Fibroblast of lung (primary cell): ENCODE results near the gene PWWP2B. TPM values are rescaled to one million over a fixed set of nuclear protein-coding genes. Genes with fewer than 3 reads are reported as not detected.

Experiments used
- DNase-seq, 2 donors: peaks; one replicate each; pipeline versions ENCODE4 v3.0.0 to v3.0.0-alpha.2; 2010; ENCODE audit warnings: low read depth in 2 of 2
- H2AFZ ChIP-seq: 2 replicates; pipeline ENCODE4 v1.5.1; 2012; ENCODE audit warnings: low read length, control low read depth, inconsistent platforms
- H3K27ac ChIP-seq: 2 replicates; pipeline ENCODE4 v1.5.1; 2011; ENCODE audit warnings: low read length, control low read depth; ENCODE audit not compliant: insufficient read depth
- H3K27me3 ChIP-seq: 2 replicates; pipeline ENCODE4 v1.5.1; 2011; ENCODE audit warnings: mild to moderate bottlenecking, low read length; ENCODE audit not compliant: control insufficient read depth, insufficient read depth
- H3K36me3 ChIP-seq: 2 replicates; pipeline ENCODE4 v1.5.1; 2011; ENCODE audit warnings: low read length; ENCODE audit not compliant: control insufficient read depth, insufficient read depth
- H3K4me1 ChIP-seq: 2 replicates; pipeline ENCODE4 v1.5.1; 2011; ENCODE audit warnings: low read length; ENCODE audit not compliant: control insufficient read depth, insufficient read depth; ENCODE audit errors: extremely low read depth
- H3K4me2 ChIP-seq: 2 replicates; pipeline ENCODE4 v1.5.1; 2011; ENCODE audit warnings: low read length, control low read depth; ENCODE audit not compliant: insufficient read depth; ENCODE audit errors: extremely low read depth
- H3K4me3 ChIP-seq, 4 experiments: fragments of 200-600 bp in 1 of 4; sonication (generic) in 1 of 4; replicated peaks in 1 of 4; 2 replicates each; pipeline ENCODE4 v1.5.1; 2011 to 2016; ENCODE audit warnings: low read length in 4 of 4, low read depth in 3 of 4, mild to moderate bottlenecking in 3 of 4, control low read depth in 2 of 4, inconsistent platforms in 1 of 4, mixed read lengths in 1 of 4; ENCODE audit not compliant: insufficient read depth in 1 of 4; ENCODE audit errors: control extremely low read depth in 1 of 4
- H3K79me2 ChIP-seq: 2 replicates; pipeline ENCODE4 v1.5.1; 2012; ENCODE audit warnings: mild to moderate bottlenecking, low read length, inconsistent platforms; ENCODE audit not compliant: control insufficient read depth, insufficient read depth
- H3K9ac ChIP-seq: 2 replicates; pipeline ENCODE4 v1.5.1; 2011; ENCODE audit warnings: mild to moderate bottlenecking, low read length, control low read depth; ENCODE audit not compliant: insufficient read depth
- H3K9me3 ChIP-seq: 2 replicates; pipeline ENCODE4 v1.5.1; 2012; ENCODE audit warnings: low read depth, low read length; ENCODE audit not compliant: control insufficient read depth, insufficient read depth
- H4K20me1 ChIP-seq: 2 replicates; pipeline ENCODE4 v1.5.1; 2011; ENCODE audit warnings: low read length; ENCODE audit not compliant: control insufficient read depth, insufficient read depth; ENCODE audit errors: extremely low read depth
- CTCF ChIP-seq, 2 donors: IDR thresholded peaks in 1 of 2; conservative IDR thresholded peaks in 1 of 2; 1 replicate in 1 of 2; 2 replicates in 1 of 2; pipeline ENCODE4 v1.5.1; 2011 to 2012; ENCODE audit warnings: low read length in 2 of 2, control low read depth in 1 of 2, inconsistent platforms in 1 of 2, low read depth in 1 of 2, mild to moderate bottlenecking in 1 of 2
- EZH2 ChIP-seq: IDR thresholded peaks from 2 replicates; pipeline ENCODE4 v1.5.1; 2012; ENCODE audit warnings: low read length, control low read depth, mild to moderate bottlenecking; ENCODE audit errors: missing control alignments
- polyA plus RNA-seq, 2 donors: library from polyadenylated mRNA; depleted of rRNA in 1 of 2; stranded (reverse) in 1 of 2; unstranded in 1 of 2; fragments of >200 nt; gene quantifications; 2 replicates each; pipeline ENCODE4 v1.2.1, GENCODE V29; 2011 to 2012; ENCODE audit warnings: missing spikeins in 1 of 2
- total RNA-seq: library from RNA; depleted of rRNA; stranded (reverse); fragments of >200 nt; gene quantifications from 2 replicates; pipeline ENCODE4 v1.2.1, GENCODE V29; 2014

PWWP2B gene
- total and polyA plus RNA-seq, 2 donors (not counting 1 experiment from before 2014, with no cell fraction given) = 1.5 to 15.9 TPM

- H3K27ac ChIP-seq = no peak overlapping the region
Measured at GRCh38 chr10:132392811-132393694, 3.9 kb upstream of the PWWP2B start.

GRCh38 chr10:132393695-132394181 lies 3.3 kb upstream of the PWWP2B start:
- TF ChIP-seq CTCF (conservative IDR thresholded peaks at IDR 0.05 in 1 of 2, IDR thresholded peaks at IDR 0.05 in 1 of 2; ENCODE audit: low read depth in 1 of 2, low read length in 2 of 2) (no peak), EZH2 (no peak)
- Histone ChIP-seq H3K4me2 (no peak overlapping the region), H3K36me3 (no peaks in the 10 kb centered on the region), H3K9ac (no peak overlapping the region), H2AFZ (no peak overlapping the region), H3K4me3 (no peak overlapping the region), H3K27ac (no peak overlapping the region), H3K79me2 (no peaks in the 10 kb centered on the region), H4K20me1 (no peaks in the 10 kb centered on the region), H3K27me3 (no peaks in the 10 kb centered on the region), H3K9me3 (no peaks in the 10 kb centered on the region), H3K4me1 (no peaks in the 10 kb centered on the region)
- DNase-seq = no peak

More at GRCh38 chr10:132392811-132393694, 3.9 kb upstream of the PWWP2B start:
- no peaks in the 10 kb centered on the region for H3K36me3 ChIP-seq
- no peaks in the 10 kb centered on the region for H4K20me1 ChIP-seq
- TF ChIP-seq CTCF (conservative IDR thresholded peaks at IDR 0.05 in 1 of 2, IDR thresholded peaks at IDR 0.05 in 1 of 2; ENCODE audit: low read depth in 1 of 2, low read length in 2 of 2) = no peak
- no peak for TF ChIP-seq EZH2
- H3K4me2 ChIP-seq = no peak overlapping the region
- H3K27me3 ChIP-seq = no peaks in the 10 kb centered on the region
- H3K9me3 ChIP-seq = no peaks in the 10 kb centered on the region
- H2AFZ ChIP-seq = no peak overlapping the region
- no peaks in the 10 kb centered on the region for H3K79me2 ChIP-seq
- peak; percentile 16 to 40 for DNase-seq
- no peaks in the 10 kb centered on the region for H3K4me1 ChIP-seq
- no peak overlapping the region for H3K4me3 ChIP-seq
- H3K9ac ChIP-seq = no peak overlapping the region

GRCh38 chr10:132394201-132394811 lies 2.7 kb upstream of the PWWP2B start:
- no peak overlapping the region for H3K4me2 ChIP-seq
- H3K36me3 ChIP-seq = no peaks in the 10 kb centered on the region
- H4K20me1 ChIP-seq = no peaks in the 10 kb centered on the region
- no peaks in the 10 kb centered on the region for H3K9me3 ChIP-seq
- TF ChIP-seq CTCF (conservative IDR thresholded peaks at IDR 0.05 in 1 of 2, IDR thresholded peaks at IDR 0.05 in 1 of 2; ENCODE audit: low read depth in 1 of 2, low read length in 2 of 2) (no peak), EZH2 (no peak)
- H3K4me1 ChIP-seq = no peaks in the 10 kb centered on the region
- no peak overlapping the region for H3K27ac ChIP-seq
- no peak overlapping the region for H3K4me3 ChIP-seq
- no peaks in the 10 kb centered on the region for H3K27me3 ChIP-seq
- H2AFZ ChIP-seq = no peak overlapping the region
- no peaks in the 10 kb centered on the region for H3K79me2 ChIP-seq
- no peak overlapping the region for H3K9ac ChIP-seq
- DNase-seq = no peak
